Suprapubic skin (tissue), 4 donors: ENCODE results near the gene PLEKHD1. TPM values are rescaled to one million over a fixed set of nuclear protein-coding genes. Genes with fewer than 3 reads are reported as not detected.

Source experiments
- DNase-seq, 2 donors: peaks; one replicate each; pipeline ENCODE4 v3.0.0-alpha.2; 2019; ENCODE audit warnings: low spot score in 2 of 2
- H3K27ac ChIP-seq: fragments of 200-600 bp; sonication (generic); one replicate; pipeline ENCODE4 v1.5.1; 2019
- H3K27me3 ChIP-seq: fragments of 200-600 bp; sonication (generic); one replicate; pipeline ENCODE4 v1.5.1; 2019
- H3K36me3 ChIP-seq: fragments of 200-600 bp; sonication (generic); one replicate; pipeline ENCODE4 v1.5.1; 2019
- H3K4me1 ChIP-seq: fragments of 200-600 bp; sonication (generic); one replicate; pipeline ENCODE4 v1.5.1; 2019
- H3K4me3 ChIP-seq: fragments of 200-600 bp; sonication (generic); one replicate; pipeline ENCODE4 v1.5.1; 2019; ENCODE audit warnings: mild to moderate bottlenecking
- H3K9me3 ChIP-seq: fragments of 200-600 bp; sonication (generic); one replicate; pipeline ENCODE4 v1.5.1; 2019
- EP300 ChIP-seq: sonication (generic); formaldehyde crosslinking; IDR thresholded peaks from one replicate; pipeline ENCODE4 v1.6.1; 2017; ENCODE audit warnings: antibody characterized with exemption
- POLR2A ChIP-seq, 2 donors: fragments of 450-650 bp; IDR thresholded peaks; one replicate each; pipeline ENCODE4 v1.6.1; 2017; ENCODE audit warnings: antibody characterized with exemption in 2 of 2, mild to moderate bottlenecking in 2 of 2, moderate library complexity in 2 of 2
- POLR2AphosphoS5 ChIP-seq, 3 donors: sonication (generic); formaldehyde crosslinking; IDR thresholded peaks; one replicate each; pipeline ENCODE4 v1.6.1; 2017; ENCODE audit warnings: antibody characterized with exemption in 3 of 3
- WGBS: methylation state at CpG from one replicate; pipeline ENCODE4 v1.1.5; 2018; 5-methylcytosine and 5-hydroxymethylcytosine counted together
- total RNA-seq, 4 donors: library from RNA; depleted of rRNA; stranded (reverse); fragments of >200 nt; gene quantifications; one replicate each; pipeline ENCODE4 v1.1.0, GENCODE V29; 2016
- TF ChIP-seq, protein P1 (sequence below), 2 donors: fragments of 200-600 bp in 1 of 2; fragments of 450-650 bp in 1 of 2; sonication (generic) in 1 of 2; IDR thresholded peaks; one replicate each; pipeline ENCODE4 v1.5.1; 2016 to 2019; ENCODE audit warnings: antibody characterized with exemption in 2 of 2, mild to moderate bottlenecking in 1 of 2, moderate library complexity in 1 of 2

The PLEKHD1 gene
- total RNA-seq, 4 donors from 2014 or later: 1.2 to 3.5 (median 2.3) TPM

DNA sequence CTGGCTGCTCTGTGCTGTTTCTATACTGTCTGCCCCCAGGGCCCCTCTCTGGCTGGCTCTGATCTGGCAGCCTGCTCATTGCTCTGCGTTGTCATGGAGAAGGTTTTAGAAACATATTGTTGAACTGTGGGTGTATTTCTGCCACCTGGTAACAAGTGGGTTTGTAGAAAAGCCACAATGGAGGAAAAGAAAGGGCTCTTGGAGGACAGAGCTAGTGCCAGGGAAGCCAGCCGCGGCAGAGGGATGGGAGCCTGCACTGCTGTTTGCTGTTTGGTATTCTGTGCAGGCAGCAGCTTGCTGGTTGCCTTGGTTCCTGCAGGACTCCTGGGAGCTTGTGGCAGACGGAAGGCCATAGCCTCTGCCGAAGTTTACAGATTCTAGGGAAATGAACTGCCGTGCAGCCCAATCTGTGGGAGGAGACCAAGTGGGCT is 75.1 kb downstream of the PLEKHD1 start:
- Histone ChIP-seq H3K4me1 (no peaks in the 10 kb centered on the region), H3K9me3 (no peaks in the 10 kb centered on the region), H3K4me3 (no peak overlapping the region), H3K27me3 (peaks cover 23% of the 10 kb centered on the region), H3K36me3 (no peaks in the 10 kb centered on the region), H3K27ac (no peak overlapping the region)
- TF ChIP-seq, protein P1, sequence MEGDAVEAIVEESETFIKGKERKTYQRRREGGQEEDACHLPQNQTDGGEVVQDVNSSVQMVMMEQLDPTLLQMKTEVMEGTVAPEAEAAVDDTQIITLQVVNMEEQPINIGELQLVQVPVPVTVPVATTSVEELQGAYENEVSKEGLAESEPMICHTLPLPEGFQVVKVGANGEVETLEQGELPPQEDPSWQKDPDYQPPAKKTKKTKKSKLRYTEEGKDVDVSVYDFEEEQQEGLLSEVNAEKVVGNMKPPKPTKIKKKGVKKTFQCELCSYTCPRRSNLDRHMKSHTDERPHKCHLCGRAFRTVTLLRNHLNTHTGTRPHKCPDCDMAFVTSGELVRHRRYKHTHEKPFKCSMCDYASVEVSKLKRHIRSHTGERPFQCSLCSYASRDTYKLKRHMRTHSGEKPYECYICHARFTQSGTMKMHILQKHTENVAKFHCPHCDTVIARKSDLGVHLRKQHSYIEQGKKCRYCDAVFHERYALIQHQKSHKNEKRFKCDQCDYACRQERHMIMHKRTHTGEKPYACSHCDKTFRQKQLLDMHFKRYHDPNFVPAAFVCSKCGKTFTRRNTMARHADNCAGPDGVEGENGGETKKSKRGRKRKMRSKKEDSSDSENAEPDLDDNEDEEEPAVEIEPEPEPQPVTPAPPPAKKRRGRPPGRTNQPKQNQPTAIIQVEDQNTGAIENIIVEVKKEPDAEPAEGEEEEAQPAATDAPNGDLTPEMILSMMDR (IDR thresholded peaks at IDR 0.05): no peak
- no peak for TF ChIP-seq POLR2A (IDR thresholded peaks at IDR 0.05)
- no peak for TF ChIP-seq POLR2AphosphoS5 (IDR thresholded peaks at IDR 0.05)
- TF ChIP-seq EP300: no peak
- 25% methylated on average over 6 of the region's 6 CpGs for WGBS
- DNase-seq: no peak

DNA sequence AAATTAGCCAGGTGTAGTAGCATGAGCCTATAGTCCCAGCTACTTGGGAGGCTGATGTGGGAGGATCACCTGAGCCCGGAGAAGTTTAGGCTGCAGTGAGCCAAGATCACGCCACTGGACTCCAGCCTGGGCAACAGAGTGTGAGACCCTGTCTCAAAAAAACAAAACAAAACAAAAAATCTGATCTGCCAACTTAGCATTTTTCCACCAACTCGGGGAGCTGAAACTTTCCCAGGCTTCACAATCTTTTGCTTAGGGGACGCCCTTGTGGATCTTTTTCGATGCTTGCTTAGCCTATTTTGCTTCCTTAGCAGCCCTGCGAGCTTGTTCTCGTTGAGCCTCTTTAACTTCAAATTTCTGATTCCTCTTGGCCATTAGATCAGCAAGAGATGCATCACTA is 76.3 kb downstream of the PLEKHD1 start:
- H3K4me3 ChIP-seq: no peak overlapping the region
- no peaks in the 10 kb centered on the region for H3K4me1 ChIP-seq
- DNase-seq: no peak
- no peak overlapping the region for H3K27ac ChIP-seq
- no peak for TF ChIP-seq EP300
- TF ChIP-seq POLR2AphosphoS5 (IDR thresholded peaks at IDR 0.05): no peak
- TF ChIP-seq, protein P1 (IDR thresholded peaks at IDR 0.05): no peak
- no peak for TF ChIP-seq POLR2A (IDR thresholded peaks at IDR 0.05)
- WGBS: 90% methylated on average over 7 of the region's 7 CpGs
- H3K9me3 ChIP-seq: no peaks in the 10 kb centered on the region
- no peaks in the 10 kb centered on the region for H3K36me3 ChIP-seq
- H3K27me3 ChIP-seq: peaks cover 35% of the 10 kb centered on the region

DNA sequence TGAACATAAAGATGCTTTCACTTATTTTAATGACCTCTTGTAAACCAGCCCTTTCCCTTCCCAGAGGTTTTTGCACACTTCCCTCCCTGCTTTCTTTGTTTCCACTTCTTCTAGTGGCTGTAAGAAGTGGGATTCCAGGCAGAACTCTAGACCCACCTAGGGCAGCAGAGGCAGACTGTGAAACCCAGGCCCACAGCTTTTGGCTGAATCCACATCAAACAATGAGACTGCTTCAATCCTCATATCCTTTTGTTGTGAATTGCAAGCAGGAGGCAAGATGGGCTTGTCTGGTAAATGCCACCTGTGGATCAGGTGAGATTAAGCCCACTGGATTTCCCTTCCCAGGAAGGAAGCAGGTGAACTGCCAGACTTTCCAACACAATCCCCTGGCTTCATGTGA is 77.4 kb downstream of the PLEKHD1 start:
- H3K36me3 ChIP-seq: no peaks in the 10 kb centered on the region
- no peaks in the 10 kb centered on the region for H3K9me3 ChIP-seq
- peaks cover 41% of the 10 kb centered on the region for H3K27me3 ChIP-seq
- no peak for DNase-seq
- H3K4me3 ChIP-seq: no peak overlapping the region
- TF ChIP-seq POLR2AphosphoS5 (IDR thresholded peaks at IDR 0.05) (no peak), POLR2A (IDR thresholded peaks at IDR 0.05) (no peak), EP300 (no peak)
- TF ChIP-seq, protein P1 (IDR thresholded peaks at IDR 0.05): no peak
- H3K4me1 ChIP-seq: no peaks in the 10 kb centered on the region
- no peak overlapping the region for H3K27ac ChIP-seq

DNA sequence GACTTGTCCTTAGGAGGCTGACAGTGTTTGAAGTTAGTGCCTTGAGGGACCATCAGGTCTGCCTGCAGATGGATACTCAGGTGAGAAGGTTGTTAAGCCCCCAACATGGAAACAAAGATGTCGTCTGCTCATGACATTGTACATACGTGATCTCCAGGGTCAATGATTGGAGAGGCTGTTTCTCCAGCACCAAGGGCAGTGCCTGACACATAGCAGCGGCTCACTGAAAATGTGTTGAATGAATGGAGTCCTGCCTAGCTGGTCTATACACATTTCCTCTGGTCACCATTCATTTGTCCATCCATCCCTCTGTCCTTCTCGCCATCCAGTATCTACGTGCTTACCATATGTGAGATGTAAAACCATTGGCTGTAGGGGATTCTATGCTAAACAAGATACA is 83.0 kb downstream of the PLEKHD1 start:
- Histone ChIP-seq H3K9me3 (no peaks in the 10 kb centered on the region), H3K4me1 (peaks cover 13% of the 10 kb centered on the region), H3K27me3 (peaks cover 75% of the 10 kb centered on the region), H3K36me3 (no peaks in the 10 kb centered on the region), H3K4me3 (no peak overlapping the region), H3K27ac (no peak overlapping the region)
- DNase-seq: no peak
- 91% methylated on average over 5 of the region's 5 CpGs for WGBS
- TF ChIP-seq, protein P1 (IDR thresholded peaks at IDR 0.05): no peak
- TF ChIP-seq POLR2AphosphoS5 (IDR thresholded peaks at IDR 0.05): no peak

DNA sequence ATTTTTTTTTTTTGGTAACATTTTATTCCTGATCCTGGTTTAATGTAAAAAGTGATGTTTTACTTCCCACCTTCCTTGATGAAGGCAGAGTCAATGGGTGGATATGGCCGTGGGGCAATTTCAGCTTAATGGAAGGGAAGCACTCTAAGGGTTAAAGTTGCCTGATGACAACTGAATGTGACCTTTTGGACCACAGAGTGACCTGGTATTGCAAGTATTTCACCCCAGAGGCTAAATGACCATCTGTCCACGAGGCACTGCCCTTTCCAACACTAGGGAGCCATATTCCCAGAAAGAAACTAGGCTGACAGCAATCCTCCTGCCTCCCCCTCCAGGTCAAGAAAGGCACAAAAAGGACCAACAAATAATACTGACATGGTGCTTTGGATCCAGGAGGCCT is 85.3 kb downstream of the PLEKHD1 start:
- TF ChIP-seq POLR2AphosphoS5 (IDR thresholded peaks at IDR 0.05) (no peak), POLR2A (IDR thresholded peaks at IDR 0.05) (no peak), EP300 (no peak)
- TF ChIP-seq, protein P1 (IDR thresholded peaks at IDR 0.05): no peak
- H3K27me3 ChIP-seq: peaks cover 90% of the 10 kb centered on the region
- no peaks in the 10 kb centered on the region for H3K36me3 ChIP-seq
- no peak overlapping the region for H3K4me3 ChIP-seq
- no peak for DNase-seq
- H3K27ac ChIP-seq: no peak overlapping the region
- no peaks in the 10 kb centered on the region for H3K9me3 ChIP-seq
- peaks cover 34% of the 10 kb centered on the region for H3K4me1 ChIP-seq
- 49% methylated on average over 2 of the region's 2 CpGs for WGBS
